DND-41 (cell line): ENCODE measurements around the gene PTH2.

Experiments used
- CTCF ChIP-seq: IDR thresholded peaks from 2 replicates; pipeline ENCODE4 v1.5.1; 2012; ENCODE audit warnings: borderline replicate concordance, low read length, moderate library complexity, mild to moderate bottlenecking; ENCODE audit not compliant: poor library complexity, severe bottlenecking; ENCODE audit errors: extremely low read depth
- EZH2 ChIP-seq: IDR thresholded peaks from 3 replicates; pipeline ENCODE4 v1.6.1; 2012; ENCODE audit warnings: borderline replicate concordance, low read depth, mild to moderate bottlenecking, moderate library complexity, low read length, inconsistent platforms; ENCODE audit not compliant: severe bottlenecking

GRCh38 chr19:49430172-49430677 lies 7.0 kb upstream of the PTH2 start:
- no peak for TF ChIP-seq CTCF
- no peak for TF ChIP-seq EZH2
